ENCODE measurements around the gene MAST2. TPM values are rescaled to one million over a fixed set of nuclear protein-coding genes. Genes with fewer than 3 reads are reported as not detected.
"Not testable (repeated sequence)": the region's sequence is repeated elsewhere in the genome, so short reads cannot be mapped to it uniquely, and the experiment has no call there.

Gene MAST2
- total RNA-seq, 1 donor from 2014 or later: 27.1 TPM

DNA sequence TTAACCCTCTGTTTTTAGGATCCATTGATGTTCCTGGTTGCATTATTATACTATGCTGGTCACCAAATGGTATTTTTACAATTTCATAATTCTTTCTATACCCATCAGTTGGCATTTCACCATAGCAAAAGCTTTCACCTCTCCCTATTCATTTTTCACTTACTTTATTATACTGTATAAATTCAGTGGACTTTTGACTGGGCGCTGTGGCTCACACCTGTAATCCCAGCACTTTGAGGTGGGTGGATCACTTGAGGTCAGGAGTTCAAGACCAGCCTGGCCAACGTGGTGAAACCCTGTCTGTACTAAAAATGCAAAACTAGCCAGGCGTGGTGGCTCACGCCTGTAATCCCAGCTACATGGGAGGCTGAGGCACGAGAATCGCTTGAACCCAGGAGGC is 128.8 kb downstream of the MAST2 start:
- not testable (repeated sequence) for DNase-seq (ENCODE audit: low spot score)

DNA sequence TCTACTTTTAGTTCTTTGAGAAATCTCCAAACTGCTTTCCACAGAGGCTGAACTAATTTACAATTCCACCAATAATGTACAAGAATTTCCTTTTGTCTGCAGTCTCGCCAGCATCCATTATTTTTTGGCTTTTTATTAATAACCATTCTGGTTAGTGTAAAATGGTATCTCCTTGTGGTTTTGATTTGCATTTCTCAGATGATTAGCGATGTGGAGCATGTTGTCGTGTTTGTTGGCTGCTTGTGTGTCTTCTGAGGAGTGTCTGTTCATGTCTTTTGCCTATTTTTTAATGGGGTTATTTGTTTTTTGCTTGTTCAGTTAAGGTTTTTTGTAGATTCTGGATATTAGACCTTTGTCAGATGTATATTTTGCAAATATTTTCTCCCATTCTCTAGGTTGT is 131.5 kb downstream of the MAST2 start:
- DNase-seq (ENCODE audit: low spot score): no peak

DNA sequence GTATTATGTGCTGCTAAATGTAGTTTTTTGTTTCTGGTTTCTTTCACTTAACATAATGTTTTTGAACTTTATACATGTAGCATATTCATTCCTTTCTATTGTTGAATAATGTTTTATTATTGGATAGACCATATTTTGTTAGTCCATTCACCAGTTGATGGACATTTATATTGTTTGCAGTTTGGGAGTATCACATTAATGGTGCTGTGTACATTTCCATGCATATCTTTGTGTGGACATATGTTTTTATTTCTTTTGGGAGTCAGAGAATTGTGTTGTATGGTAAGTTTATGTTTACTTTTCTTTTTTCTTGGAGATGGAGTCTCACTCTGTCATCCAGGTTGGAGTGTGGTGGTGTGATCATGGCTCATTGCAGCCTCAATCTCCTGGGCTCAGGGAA is 134.6 kb downstream of the MAST2 start:
- no peak for DNase-seq (ENCODE audit: low spot score)

DNA sequence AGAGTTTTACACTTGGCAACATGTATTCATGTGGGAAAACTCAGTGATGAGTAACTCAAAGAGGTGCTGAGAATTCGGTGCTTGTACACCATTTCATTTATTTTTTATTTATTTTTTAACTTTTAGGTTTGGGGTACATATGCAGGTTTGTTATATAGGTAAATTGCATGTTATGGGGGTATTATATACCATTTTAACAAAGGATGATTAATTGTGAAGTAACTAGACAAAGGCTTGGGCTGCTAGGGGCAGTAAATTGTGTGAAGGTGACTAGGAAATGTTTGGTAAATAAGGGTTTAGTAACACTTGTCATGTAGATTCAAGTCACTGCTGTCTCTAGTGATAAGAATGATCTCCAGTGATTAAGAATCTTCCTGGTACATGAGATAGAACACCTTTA is 139.0 kb downstream of the MAST2 start:
- DNase-seq (ENCODE audit: low spot score): no peak

DNA sequence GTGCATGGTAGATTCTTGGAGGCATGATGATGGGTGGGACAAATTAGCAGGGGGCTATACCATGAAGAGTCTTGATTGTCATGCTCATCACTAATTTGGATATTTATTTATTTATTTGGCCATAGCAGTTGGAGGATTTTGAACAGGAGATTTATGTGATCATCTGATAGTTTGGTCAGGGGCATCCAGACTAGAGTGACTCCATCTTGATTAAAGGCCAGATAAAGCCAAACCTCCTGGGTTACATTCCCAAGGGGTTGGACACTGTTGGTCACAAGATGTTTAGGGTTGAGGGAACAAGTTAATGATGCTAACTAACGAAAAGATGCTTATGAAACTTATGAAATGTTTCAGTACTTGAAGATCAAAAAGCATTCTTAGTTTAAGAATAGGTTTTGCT is 139.8 kb downstream of the MAST2 start:
- DNase-seq (ENCODE audit: low spot score): no peak

DNA sequence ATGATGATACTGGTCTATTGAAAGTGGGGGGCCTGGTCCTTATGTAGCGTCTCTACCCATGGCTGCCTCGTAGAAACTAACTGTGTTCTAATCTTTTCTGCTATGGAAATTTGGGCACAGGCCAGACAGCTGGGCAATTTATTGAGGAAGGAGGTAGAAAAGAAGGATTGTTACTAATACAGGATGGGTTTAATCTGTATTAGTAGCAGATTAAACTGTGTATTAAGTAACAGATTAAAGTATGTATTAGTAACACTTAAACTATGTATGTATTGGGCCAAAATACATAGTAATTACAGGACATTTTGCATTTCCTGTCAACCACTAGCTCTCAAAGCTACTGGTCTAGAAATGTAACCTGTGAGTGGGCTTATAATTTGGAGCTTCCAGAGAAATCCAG is 142.0 kb downstream of the MAST2 start:
- no peak for DNase-seq (ENCODE audit: low spot score)

DNA sequence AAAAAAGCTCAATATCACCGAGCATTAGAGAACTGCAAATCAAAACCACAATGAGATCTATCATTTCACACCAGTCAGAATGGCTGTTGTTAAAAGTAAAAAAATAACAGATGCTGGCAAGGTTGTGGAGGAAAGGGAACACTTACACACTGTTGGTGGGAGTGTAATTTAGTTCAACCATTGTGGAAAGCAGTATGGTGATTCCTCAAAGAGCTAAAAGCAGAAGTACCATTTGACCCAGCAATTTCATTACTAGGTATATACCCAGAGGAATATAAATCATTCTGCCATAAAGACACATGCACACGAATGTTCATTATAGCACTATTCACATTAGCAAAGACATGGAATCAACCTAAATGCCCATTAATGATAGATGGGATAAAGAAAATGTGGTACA is 146.1 kb downstream of the MAST2 start:
- DNase-seq (ENCODE audit: low spot score): not testable (repeated sequence)

DNA sequence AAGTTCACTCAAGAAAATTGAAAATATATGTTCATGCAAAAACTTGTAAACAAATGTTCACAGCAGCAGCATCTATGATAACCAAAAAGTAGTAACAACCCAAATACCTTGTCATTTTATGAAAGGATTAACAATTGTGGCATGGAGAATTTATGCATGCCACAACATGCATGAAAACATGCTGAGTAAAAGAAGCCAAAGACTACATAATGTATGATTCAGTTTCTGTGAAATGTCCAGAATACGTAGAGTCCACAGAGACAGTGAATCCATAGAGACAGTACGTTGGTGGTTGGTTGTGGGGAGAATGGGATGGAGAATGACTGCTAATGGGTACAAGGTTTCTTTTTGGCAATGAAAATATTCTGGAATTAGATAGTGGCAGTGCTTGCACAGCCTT is 148.7 kb downstream of the MAST2 start:
- no peak for DNase-seq (ENCODE audit: low spot score)

DNA sequence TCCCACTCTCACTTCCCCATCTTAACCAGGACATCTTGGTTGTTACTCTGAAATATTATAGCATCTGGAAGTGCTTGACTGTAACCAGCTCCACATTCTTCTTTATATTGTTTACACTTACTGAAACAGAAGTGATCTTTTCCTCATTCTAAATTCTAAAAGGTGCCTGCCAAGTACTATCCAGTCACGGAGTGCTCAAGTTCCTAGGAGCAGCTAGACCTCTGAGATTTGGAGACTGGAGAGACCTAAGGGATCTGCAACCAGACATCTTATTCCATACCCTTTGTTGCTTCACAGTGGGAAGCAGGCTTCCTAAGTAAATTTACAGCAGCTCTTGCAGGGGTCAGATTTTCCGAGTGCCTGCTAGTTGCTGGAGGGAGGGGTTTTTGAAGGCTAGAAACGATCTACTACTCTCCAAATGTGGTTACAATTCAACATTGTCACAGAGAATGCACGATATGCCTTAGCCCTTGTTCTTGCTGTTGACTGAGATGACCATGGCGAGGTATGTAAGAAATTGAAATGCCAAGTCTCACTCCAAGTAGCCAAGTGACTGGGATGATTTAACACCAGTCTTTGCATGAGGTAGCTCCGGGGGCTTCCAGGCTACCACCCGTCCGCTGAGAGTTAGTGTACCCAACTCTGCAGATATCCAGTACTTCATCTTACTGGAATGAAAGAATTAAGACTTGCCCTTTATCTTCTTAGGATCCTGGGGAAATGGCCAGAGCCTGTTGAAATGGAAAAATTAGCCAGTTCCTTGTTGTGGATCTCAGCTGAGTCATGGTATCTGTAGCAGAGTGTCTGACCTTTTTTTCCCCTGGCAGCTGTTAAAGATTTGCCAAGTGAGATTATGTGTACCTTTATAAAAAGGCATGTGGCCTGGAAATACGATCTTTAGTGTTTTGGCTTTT is 150.8 kb downstream of the MAST2 start:
- peak; percentile 50 for DNase-seq (ENCODE audit: low spot score)

DNA sequence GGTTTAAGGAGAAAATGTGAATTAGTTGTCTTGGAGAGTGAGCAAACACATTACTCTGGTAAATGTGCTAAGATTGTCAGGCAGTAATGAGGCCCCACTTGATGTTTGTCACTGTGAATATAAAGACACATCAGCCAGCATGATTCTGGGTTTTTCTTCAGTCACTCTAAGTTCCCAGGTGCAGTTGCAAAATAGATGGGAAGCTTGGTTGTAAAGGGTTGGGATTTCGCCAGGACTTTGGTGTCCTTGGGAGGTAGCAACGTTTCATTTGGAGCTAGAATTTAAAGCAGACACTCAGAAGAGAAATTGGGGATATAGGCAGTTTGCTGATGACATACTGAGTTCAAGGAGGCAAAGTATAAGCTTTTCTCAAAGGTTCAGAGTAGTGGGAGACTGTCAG is 154.3 kb downstream of the MAST2 start:
- no peak for DNase-seq (ENCODE audit: low spot score)

DNA sequence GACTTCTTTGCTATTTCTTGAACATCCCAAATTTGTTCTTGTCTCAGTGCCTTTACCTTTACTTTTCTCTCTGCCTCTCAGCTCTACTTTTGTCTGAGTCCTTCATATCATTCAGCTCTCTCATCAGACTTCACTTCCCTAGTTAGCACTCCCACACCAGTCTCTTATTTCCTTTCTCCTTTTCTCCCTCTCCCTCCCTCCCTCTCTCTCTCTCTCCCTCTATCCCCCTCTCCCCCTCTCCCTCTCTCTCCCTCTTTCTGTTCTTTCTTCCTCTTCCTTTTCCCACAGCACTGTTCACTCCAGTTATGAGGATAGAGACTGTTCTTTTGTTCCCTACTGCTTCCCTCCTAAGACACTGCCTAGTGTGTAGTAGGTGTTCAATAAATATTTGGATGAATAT is 154.9 kb downstream of the MAST2 start:
- DNase-seq (ENCODE audit: low spot score): no peak

DNA sequence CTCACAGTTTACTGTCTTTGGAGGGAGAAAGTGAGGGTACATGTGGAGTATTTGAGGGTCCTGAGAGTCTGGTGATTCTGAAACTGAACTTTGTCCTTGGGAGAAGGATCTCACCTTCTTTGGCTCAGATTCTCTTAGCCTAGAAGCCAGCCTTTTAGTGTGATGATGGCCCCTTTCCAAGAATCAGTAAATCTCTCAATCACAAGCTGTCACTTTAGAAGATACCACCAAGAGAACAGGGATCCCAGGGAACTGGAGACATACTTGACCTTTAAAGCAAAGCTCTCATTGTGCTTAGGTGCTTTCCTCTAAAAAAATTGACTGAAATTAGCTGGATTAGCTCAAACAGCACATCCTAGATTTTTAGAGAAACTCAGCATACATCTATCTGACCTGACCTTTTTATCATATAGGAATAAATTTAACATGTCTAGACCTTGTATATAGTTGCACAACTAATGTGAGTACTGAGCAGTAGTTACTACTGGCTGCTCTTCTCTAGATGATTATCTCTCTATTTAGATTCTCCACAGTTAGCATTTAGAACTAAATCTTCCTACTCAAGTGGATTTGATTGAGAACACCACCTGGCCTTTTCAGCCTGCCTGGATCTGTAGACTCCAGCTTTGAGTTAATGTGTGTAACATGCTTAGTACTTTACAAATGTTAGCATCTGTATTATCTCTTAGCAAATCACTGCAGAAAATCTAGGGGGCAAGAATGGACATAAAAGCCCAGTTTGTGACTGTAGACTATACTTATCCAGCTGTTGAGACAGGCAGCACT is 157.7 kb downstream of the MAST2 start:
- no peak for DNase-seq (ENCODE audit: low spot score)

DNA sequence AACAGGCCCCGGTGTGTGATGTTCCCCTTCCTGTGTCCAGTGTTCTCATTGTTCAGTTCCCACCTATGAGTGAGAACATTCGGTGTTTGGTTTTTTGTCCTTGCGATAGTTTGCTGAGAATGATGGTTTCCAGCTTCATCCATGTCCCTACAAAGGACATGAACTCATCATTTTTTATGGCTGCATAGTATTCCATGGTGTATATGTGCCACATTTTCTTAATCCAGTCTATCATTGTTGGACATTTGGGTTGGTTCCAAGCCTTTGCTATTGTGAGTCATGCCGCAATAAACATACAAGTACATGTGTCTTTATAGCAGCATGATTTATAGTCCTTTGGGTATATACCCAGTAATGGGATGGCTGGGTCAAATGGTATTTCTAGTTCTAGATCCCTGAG is 158.5 kb downstream of the MAST2 start:
- DNase-seq (ENCODE audit: low spot score): not testable (repeated sequence)

DNA sequence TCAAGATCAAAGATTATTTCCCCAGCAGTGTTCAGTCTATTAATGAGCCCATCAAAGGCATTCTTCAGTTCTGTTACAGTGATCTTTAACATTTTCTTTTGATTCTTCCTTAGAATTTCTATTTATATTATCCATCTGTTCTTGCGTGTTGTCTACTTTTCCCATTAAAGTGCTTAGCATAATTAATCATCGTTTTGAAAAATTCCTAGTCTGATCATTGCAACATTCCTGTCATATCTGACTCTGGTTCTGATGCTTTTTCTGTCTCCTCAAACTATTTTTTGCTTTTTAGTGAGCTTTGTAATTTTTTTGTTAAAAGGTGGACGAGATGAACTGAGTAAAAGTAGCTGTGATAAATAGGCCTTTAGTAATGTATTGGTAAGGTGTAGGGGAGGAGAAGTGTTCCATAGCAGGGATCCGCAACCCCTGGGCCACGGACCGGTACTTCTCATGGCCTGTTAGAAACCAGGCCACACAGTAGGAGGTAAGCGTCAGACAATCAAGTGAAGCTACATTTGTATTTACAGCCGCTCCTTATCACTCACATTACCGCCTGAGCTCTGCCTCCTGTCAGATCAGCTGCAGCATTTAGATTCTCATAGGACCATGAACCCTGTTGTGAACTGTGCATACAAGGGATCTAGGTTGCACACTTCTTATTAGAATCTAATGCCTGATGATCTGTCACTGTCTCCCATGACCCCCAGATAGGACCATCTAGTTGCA is 165.7 kb downstream of the MAST2 start:
- no peak for DNase-seq (ENCODE audit: low spot score)

DNA sequence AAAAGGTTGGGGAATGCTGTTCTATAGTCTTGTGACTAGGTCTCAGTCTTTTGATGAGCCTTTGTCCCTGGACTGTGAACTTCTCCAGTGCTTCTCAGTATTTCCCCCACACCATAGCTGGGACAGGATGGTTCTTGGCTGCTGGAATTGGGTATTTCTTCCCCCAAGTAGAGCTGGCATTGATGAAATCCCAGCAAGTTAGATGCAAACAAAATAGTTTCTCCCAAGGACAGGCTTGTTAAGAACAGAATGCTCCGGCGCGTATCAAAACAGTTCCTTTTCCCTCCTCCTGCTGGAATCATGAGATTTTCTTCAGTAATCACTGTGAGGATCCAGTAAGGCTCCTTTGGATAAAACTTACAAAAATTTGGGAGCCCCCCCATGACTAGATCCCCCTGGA is 166.5 kb downstream of the MAST2 start:
- no peak for DNase-seq (ENCODE audit: low spot score)

DNA sequence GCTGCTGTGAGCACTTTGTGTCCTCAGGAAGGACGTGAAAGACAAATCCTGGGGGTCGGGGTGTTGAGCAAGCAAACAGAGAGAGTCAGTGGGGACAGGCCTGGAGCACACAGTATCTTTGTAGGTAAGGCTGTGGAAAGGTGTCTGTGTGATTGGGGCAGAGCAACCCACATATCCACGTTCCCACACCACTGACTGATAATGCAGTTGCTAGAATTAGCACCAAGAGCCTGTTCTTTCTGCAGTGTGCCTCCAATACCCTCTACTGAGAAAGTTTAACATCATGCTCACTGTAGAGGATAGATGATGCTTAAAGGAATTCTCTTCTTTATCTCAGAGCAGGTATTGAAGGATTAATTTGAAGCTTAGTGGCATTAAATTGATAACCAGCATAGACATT is 167.9 kb downstream of the MAST2 start:
- no peak for DNase-seq (ENCODE audit: low spot score)

DNA sequence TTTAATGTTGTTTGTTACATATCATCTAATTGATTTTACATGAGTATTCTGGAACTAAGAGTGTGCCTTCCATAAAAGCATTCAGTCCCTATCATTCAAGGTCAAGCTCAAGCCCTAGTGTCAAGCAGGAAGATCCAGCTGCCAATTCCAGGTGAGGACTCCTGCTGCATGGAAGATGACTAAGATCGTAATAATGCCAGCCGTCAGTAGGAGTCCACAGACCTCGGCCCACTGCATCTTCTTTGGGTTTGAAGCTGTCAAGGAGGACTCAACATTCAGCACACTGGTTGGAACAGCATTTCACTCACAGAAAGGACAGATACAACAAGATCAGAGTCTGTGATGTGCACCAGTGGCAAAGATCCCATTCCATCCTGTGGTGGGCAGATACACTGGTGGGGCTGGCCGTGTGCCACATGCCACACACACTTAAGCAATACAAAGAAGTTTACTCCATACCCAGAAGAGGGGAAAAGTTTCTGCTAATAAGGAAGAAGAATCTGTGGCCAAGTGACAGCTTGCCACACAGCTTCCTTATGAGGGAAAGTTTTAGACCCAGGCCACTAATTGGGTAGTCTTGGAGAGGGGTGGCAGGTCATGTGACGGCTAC is 168.6 kb downstream of the MAST2 start:
- no peak for DNase-seq (ENCODE audit: low spot score)

DNA sequence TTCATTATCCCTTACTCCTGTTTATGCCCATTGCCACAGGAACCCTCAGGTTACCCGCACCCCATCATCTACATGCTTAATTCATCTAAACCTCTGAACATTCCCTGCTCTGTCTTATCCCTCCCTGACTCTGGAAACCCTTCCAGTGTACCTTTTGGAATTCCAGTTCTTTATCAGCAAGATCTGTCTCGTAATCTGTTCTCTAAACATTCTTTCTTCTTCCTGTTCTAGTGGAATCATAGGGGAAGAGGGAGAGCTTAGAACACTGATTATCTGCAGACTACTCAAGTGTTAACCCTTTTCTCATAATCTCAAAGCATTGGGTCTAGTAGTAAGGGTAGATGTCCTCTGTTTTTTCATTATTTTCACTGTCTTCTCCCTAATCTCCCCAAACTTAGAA is 169.2 kb downstream of the MAST2 start:
- no peak for DNase-seq (ENCODE audit: low spot score)

DNA sequence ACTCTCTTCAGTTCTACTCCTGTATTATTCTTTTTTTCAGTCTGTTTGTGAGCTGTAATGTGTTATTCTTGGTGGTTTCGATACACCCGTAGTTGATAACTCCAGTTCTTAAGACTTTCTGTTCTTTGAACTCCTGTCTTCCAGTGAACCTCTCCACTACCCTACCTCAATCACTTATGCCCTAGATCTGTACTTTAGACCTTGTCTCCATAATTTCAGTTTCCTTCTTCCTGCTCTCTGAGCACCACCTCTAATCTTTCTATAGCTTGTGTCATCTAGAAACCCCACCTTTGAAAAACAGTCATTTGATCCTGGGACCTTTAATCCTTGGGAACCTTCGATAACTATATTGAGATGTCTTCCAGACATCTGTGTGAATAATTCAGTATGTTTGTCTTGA is 169.7 kb downstream of the MAST2 start:
- DNase-seq (ENCODE audit: low spot score): no peak

DNA sequence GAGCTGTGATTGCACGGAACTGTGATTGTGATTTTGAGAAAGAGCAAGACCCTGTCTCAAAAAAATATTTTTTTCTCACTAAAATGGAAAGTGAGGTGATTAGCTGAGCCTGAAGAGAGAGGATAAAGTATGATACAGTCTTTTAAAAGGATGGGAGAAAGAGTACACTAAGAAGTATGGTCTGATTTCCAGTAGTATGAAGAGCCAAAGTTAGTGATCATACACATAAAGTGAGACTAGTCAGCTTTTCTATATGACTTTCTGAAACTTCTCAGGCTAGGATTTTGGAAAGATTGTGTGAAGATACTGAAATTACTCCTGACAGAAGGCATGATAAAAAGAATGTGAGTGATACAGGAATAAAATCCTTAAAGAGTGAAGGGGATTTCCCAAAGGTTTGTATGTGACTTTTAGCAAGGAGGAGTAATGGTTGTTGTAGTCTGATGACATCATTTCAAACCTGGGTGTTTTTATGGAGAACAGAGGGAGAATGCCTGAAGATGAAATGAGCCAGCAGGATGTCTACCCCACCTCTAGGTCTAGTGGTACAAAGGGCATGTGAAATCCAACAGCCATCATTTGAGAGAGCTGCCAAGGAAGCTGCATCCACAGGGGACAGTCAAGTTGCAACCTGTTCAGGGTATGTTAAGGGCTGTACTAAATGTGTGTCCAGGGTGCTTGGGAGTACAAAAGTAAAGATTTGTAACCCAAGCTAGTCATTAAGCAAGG is 171.3 kb downstream of the MAST2 start:
- peak; percentile 45 for DNase-seq (ENCODE audit: low spot score)

DNA sequence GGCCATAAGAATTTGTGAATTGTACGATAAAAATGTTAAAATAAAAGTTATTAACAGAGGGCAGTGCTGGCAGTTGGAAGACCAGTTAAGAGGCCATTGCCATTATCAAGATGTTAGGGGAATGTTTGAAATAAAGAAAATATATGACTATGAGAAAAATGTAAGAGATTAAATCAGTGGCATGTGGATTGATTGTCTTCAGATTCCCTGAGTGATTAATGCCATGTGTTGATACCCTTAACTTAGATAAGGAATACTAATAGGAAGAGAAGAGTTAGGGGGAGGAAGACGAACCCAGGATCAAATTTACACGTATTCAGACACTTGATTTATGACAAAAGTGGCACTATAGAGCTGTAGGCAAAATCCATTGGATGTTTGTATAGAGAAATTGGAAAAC is 173.2 kb downstream of the MAST2 start:
- no peak for DNase-seq (ENCODE audit: low spot score)
